GM18499 (cell line): Measurements from ENCODE around the gene TFCP2.
"Not testable (repeated sequence)": the region's sequence is repeated elsewhere in the genome, so short reads cannot be mapped to it uniquely, and the experiment has no call there.

Experiments
- ATAC-seq: cut with Tn5 transposase; IDR thresholded peaks from one replicate; pipeline ENCODE4 v1.9.1; 2021; ENCODE audit warnings: moderate number of reproducible peaks; ENCODE audit not compliant: insufficient read depth, unreplicated experiment

TFCP2 gene

GRCh38 chr12:51087818-51088217, 85.1 kb downstream of the TFCP2 start:
- ATAC-seq, result no peak

- ATAC-seq, result no peak
These were observed 86.0 kb downstream of the TFCP2 start for GRCh38 chr12:51086933-51087332.

- no peak for ATAC-seq
These were observed 87.2 kb downstream of the TFCP2 start for GRCh38 chr12:51085757-51086156.

- peak; percentile 59 for ATAC-seq
These were observed 89.7 kb downstream of the TFCP2 start, which contains the start of gene CSRNP2 for GRCh38 chr12:51083126-51083833. Gene CSRNP2 (minus strand): TSS chr12:51083596. CDS start chr12:51076561, 7,035 bp downstream.

GRCh38 chr12:51082561-51083125, 90.3 kb downstream of the TFCP2 start:
- no peak for ATAC-seq

GRCh38 chr12:51081421-51081820, 91.5 kb downstream of the TFCP2 start:
- no peak for ATAC-seq

- ATAC-seq, result no peak
These were observed 92.8 kb downstream of the TFCP2 start for GRCh38 chr12:51080136-51080535.

GRCh38 chr12:51078866-51079265, 94.1 kb downstream of the TFCP2 start:
- ATAC-seq, result not testable (repeated sequence)

GRCh38 chr12:51078346-51078745, 94.6 kb downstream of the TFCP2 start:
- not testable (repeated sequence) for ATAC-seq

- no peak for ATAC-seq
These were observed 95.0 kb downstream of the TFCP2 start for GRCh38 chr12:51077930-51078329.

GRCh38 chr12:51076236-51076930, 96.6 kb downstream of the TFCP2 start:
- no peak for ATAC-seq

GRCh38 chr12:51075390-51075789, 97.5 kb downstream of the TFCP2 start:
- no peak for ATAC-seq

GRCh38 chr12:51071663-51072062, 101.3 kb downstream of the TFCP2 start:
- no peak for ATAC-seq

GRCh38 chr12:51070004-51070403, 102.9 kb downstream of the TFCP2 start:
- no peak for ATAC-seq

GRCh38 chr12:51067771-51068170, 105.2 kb downstream of the TFCP2 start:
- no peak for ATAC-seq

- ATAC-seq, result no peak
These were observed 105.7 kb downstream of the TFCP2 start for GRCh38 chr12:51067229-51067628.

- no peak for ATAC-seq
These were observed 107.4 kb downstream of the TFCP2 start for GRCh38 chr12:51065530-51065929.

- ATAC-seq, result no peak
These were observed 110.1 kb downstream of the TFCP2 start for GRCh38 chr12:51062631-51063397.

- no peak for ATAC-seq
These were observed 113.8 kb downstream of the TFCP2 start for GRCh38 chr12:51059086-51059485.

- no peak for ATAC-seq
These were observed 116.7 kb downstream of the TFCP2 start for GRCh38 chr12:51056242-51056641.

GRCh38 chr12:51055060-51055459, 117.9 kb downstream of the TFCP2 start:
- no peak for ATAC-seq
